Thyroid gland (tissue), 4 donors: Measurements from ENCODE around the gene ATG3. TPM values are rescaled to one million over a fixed set of nuclear protein-coding genes. Genes with fewer than 3 reads are reported as not detected.

Experiments used
- DNase-seq, 2 donors: peaks; one replicate each; pipeline ENCODE4 v3.0.0-alpha.2; 2019
- H3K27ac ChIP-seq, 3 donors: fragments of 200-600 bp; sonication (generic); 1 replicate in 2 of 3; 2 replicates in 1 of 3; pipeline ENCODE4 v1.5.1; 2016 to 2019; ENCODE audit warnings: mild to moderate bottlenecking in 1 of 3, moderate library complexity in 1 of 3
- H3K27me3 ChIP-seq: fragments of 200-600 bp; sonication (generic); one replicate; pipeline ENCODE4 v1.5.1; 2019
- H3K36me3 ChIP-seq, 2 donors: fragments of 200-600 bp; sonication (generic); one replicate each; pipeline ENCODE4 v1.5.1; 2016 to 2019
- H3K4me1 ChIP-seq, 2 donors: fragments of 200-600 bp; sonication (generic); one replicate each; pipeline ENCODE4 v1.5.1; 2017 to 2019
- H3K4me3 ChIP-seq, 3 donors: fragments of 200-600 bp; sonication (generic); replicated peaks in 1 of 3; 1 replicate in 2 of 3; 2 replicates in 1 of 3; pipeline ENCODE4 v1.5.1; 2016; ENCODE audit warnings: mild to moderate bottlenecking in 1 of 3
- H3K9me3 ChIP-seq: fragments of 200-600 bp; sonication (generic); one replicate; pipeline ENCODE4 v1.5.1; 2017
- POLR2A ChIP-seq, 2 donors: fragments of 450-650 bp; IDR thresholded peaks; one replicate each; pipeline ENCODE4 v1.6.1; 2017; ENCODE audit warnings: antibody characterized with exemption in 2 of 2, mild to moderate bottlenecking in 2 of 2, moderate library complexity in 1 of 2
- WGBS, 2 donors: methylation state at CpG; one replicate each; pipeline ENCODE4 v1.1.5; 2017; 5-methylcytosine and 5-hydroxymethylcytosine counted together
- intact Hi-C: fragments of 100-400 bp; cut with DNase I; formaldehyde crosslinking; loops from one replicate; pipeline ENCODE4 v1.15.1; 2023
- total RNA-seq, 4 donors: library from RNA; depleted of rRNA; stranded (reverse); fragments of >200 nt; gene quantifications; one replicate each; pipeline ENCODE4 v1.2.3, GENCODE V29; 2016
- TF ChIP-seq, protein P1 (sequence below), 6 experiments: fragments of 200-600 bp in 3 of 6; fragments of 450-650 bp in 3 of 6; sonication (generic) in 3 of 6; IDR thresholded peaks; one replicate each; pipeline ENCODE4 v1.5.1; 2016 to 2019; ENCODE audit warnings: antibody characterized with exemption in 6 of 6, mild to moderate bottlenecking in 2 of 6, inconsistent platforms in 1 of 6, moderate library complexity in 1 of 6

The ATG3 gene
- total RNA-seq: 100 to 1,000 TPM in 1 of 4 donors, 10 to 100 TPM in 3; 68.5 to 117 (median 80.9) TPM

DNA sequence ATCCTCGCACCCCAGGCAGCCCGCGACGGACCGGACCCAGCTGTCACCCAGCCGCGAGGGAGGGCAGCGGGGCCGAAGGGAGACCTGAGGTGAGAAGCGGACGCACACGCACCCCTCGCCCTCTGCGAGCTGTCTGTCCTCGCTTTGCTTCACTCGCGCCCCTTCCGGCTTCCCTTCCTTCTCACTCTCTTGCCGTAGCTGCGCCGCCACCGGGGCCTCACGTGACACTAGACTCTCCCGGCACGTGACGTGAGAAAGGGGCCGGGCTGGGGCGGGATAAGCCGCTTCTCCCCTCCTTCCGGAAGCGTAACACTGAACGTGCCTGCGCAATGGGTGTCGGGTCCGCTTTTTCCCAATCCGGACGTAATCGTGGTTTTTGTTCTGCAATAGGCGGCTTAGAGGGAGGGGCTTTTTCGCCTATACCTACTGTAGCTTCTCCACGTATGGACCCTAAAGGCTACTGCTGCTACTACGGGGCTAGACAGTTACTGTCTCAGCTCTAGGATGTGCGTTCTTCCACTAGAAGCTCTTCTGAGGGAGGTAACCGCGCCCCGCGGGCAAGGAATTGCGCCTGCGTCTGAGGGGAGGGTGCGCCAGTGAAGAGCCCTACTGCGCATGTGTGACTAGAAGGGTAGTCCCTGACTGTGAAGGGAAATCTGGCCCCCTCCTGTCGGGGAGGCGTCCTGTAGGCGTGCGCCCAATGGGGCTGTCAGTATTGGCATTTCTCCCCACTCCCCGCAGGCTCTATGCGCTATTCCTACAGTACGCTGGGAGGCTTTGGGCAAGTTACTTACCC lies at the start of gene ATG3, which contains the start of gene SLC35A5:
Gene ATG3 (minus strand): TSS at position 229 of the 796 bp plus-strand sequence. CDS start 434 bp downstream, outside the sequence.
Gene SLC35A5 (plus strand): TSS at position 312 of the 796 bp plus-strand sequence. CDS start 1,359 bp downstream, outside the sequence.
- Histone ChIP-seq H3K27me3 (no peaks in the 10 kb centered on the region), H3K36me3 (no peaks in the 10 kb centered on the region), H3K27ac (peak within 1 kb of the TSS; percentile 93 to 96 (median 93)), H3K9me3 (no peaks in the 10 kb centered on the region), H3K4me1 (peaks cover 24 to 35% of the 10 kb centered on the region in 2 donors), H3K4me3 (peak within 1 kb of the TSS; percentile 44 to 71 (median 45))
- intact Hi-C loops: no loop called here
- DNase-seq: peak; percentile 97 to 99
- TF ChIP-seq, protein P1, sequence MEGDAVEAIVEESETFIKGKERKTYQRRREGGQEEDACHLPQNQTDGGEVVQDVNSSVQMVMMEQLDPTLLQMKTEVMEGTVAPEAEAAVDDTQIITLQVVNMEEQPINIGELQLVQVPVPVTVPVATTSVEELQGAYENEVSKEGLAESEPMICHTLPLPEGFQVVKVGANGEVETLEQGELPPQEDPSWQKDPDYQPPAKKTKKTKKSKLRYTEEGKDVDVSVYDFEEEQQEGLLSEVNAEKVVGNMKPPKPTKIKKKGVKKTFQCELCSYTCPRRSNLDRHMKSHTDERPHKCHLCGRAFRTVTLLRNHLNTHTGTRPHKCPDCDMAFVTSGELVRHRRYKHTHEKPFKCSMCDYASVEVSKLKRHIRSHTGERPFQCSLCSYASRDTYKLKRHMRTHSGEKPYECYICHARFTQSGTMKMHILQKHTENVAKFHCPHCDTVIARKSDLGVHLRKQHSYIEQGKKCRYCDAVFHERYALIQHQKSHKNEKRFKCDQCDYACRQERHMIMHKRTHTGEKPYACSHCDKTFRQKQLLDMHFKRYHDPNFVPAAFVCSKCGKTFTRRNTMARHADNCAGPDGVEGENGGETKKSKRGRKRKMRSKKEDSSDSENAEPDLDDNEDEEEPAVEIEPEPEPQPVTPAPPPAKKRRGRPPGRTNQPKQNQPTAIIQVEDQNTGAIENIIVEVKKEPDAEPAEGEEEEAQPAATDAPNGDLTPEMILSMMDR (IDR thresholded peaks at IDR 0.05): no peak
- peak; percentile 74 to 87 for TF ChIP-seq POLR2A (IDR thresholded peaks at IDR 0.05)
- 0% methylated on average over 19 to 28 of the region's 58 CpGs for WGBS, 2 donors

DNA sequence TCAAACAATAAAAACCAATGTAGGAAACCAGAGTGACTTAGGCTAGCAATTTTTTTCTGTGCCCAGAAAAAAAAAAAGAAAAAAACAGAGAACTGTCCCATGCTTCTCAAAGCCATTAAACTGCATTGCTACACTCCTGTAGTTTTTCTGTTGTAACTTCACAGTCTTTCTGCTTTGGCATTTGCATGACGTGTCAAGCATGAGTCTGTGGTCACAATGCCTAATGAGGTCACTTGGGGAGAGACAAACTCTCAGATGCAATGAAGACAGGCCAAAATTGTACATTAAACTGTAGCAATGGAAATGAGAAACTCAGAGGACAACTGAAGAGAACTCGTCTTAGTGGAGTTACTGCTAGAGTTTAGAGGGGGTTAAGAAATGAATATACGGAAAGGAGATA lies 48.4 kb upstream of the ATG3 start:
- no peaks in the 10 kb centered on the region for H3K9me3 ChIP-seq
- TF ChIP-seq POLR2A (IDR thresholded peaks at IDR 0.05): no peak
- TF ChIP-seq, protein P1 (IDR thresholded peaks at IDR 0.05): no peak
- no peaks in the 10 kb centered on the region for H3K36me3 ChIP-seq
- no peak for DNase-seq
- no peaks in the 10 kb centered on the region for H3K27me3 ChIP-seq
- no peak overlapping the region for H3K4me3 ChIP-seq
- intact Hi-C loops: no loop called here
- H3K4me1 ChIP-seq: peaks cover 3 to 32% of the 10 kb centered on the region in 2 donors
- no peak overlapping the region for H3K27ac ChIP-seq
- WGBS, 2 donors: 81 to 85% methylated on average over 3 of the region's 3 CpGs

DNA sequence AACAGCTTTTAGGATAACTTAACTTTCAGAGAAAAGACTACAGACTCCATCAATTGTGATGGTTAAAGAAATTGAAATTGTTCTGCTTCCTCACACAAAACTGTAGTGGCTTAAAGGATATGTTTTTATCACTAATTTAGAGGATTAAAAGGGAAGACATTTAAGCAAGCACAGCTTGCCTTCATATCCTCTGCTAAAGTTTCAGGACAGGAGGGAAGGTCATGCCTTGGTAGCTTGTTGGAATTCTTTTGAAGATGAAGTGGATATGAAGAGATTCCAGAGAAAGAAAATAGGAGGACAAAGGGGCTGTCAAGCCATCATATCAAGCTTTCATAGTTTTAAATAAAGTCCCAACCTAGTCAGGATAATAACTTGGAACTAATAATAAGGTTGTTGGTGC lies 46.1 kb upstream of the ATG3 start:
- Histone ChIP-seq H3K4me1 (peaks cover 7 to 42% of the 10 kb centered on the region in 2 donors), H3K4me3 (no peak overlapping the region), H3K36me3 (no peaks in the 10 kb centered on the region), H3K9me3 (no peaks in the 10 kb centered on the region), H3K27me3 (no peaks in the 10 kb centered on the region), H3K27ac (peak overlapping the region; percentile 48 to 77 (median 73))
- intact Hi-C loops: no loop called here
- no peak for DNase-seq
- no peak for TF ChIP-seq POLR2A (IDR thresholded peaks at IDR 0.05)
- TF ChIP-seq, protein P1 (IDR thresholded peaks at IDR 0.05): no peak

DNA sequence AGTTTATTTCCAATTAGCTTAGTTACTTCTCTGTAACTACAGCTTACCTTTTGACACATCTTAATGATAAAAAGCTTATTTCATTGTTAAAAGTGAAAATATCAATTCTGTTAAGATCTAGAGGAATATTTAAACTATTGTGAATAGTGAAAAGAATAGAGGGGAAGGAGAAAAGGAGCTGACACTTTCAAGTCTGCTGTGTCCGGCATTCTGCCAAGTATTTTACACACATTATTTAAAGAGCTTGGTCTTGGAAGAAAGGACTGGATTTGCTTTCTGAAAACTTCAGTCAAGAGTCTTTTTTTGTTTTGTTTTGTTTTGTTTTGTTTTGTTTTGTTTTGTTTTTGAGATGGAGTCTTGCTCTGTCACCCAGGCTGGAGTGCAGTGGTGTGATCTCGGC lies 44.3 kb upstream of the ATG3 start:
- Histone ChIP-seq H3K27ac (peak overlapping the region; percentile 45 to 77 (median 73)), H3K36me3 (no peaks in the 10 kb centered on the region)

More for the DNA sequence above, 44.3 kb upstream of the ATG3 start:
- peaks cover 7 to 42% of the 10 kb centered on the region in 2 donors for H3K4me1 ChIP-seq
- intact Hi-C loops: no loop called here
- no peaks in the 10 kb centered on the region for H3K9me3 ChIP-seq
- H3K27me3 ChIP-seq: no peaks in the 10 kb centered on the region
- TF ChIP-seq, protein P1 (IDR thresholded peaks at IDR 0.05): no peak
- no peak for TF ChIP-seq POLR2A (IDR thresholded peaks at IDR 0.05)
- DNase-seq: peak; percentile 36 to 38
- WGBS, 2 donors: 25 to 40% methylated on average over 2 of the region's 2 CpGs
- no peak overlapping the region for H3K4me3 ChIP-seq
